GM23338 (cell line): ENCODE results near the gene LATS2. TPM values are rescaled to one million over a fixed set of nuclear protein-coding genes. Genes with fewer than 3 reads are reported as not detected.

ENCODE experiments used
- ATAC-seq: fragments of 200-7000 bp; cut with Tn5 transposase; 3 replicates; pipeline ENCODE4 v1.9.1; 2020
- DNase-seq: peaks from one replicate; pipeline ENCODE4 v3.0.0-alpha.2; 2015; ENCODE audit warnings: low spot score
- H2AFZ ChIP-seq: fragments of 200-600 bp; sonication (generic); 2 replicates; pipeline ENCODE4 v1.8.0; 2016; ENCODE audit warnings: antibody characterized with exemption, mild to moderate bottlenecking, moderate library complexity
- H3F3A ChIP-seq: fragments of 200-600 bp; sonication (generic); replicated peaks from 2 replicates; pipeline ENCODE4 v1.8.0; 2017; ENCODE audit warnings: antibody characterized with exemption, mixed run types, low read depth
- H3K27ac ChIP-seq: fragments of 200-600 bp; sonication (generic); 2 replicates; pipeline ENCODE4 v1.6.1; 2016; ENCODE audit warnings: low read depth
- H3K27me3 ChIP-seq: fragments of 200-600 bp; sonication (generic); 2 replicates; pipeline ENCODE4 v1.8.0; 2016; ENCODE audit warnings: mild to moderate bottlenecking, mixed run types, moderate library complexity; ENCODE audit not compliant: insufficient read depth
- H3K36me3 ChIP-seq: fragments of 200-600 bp; sonication (generic); 2 replicates; pipeline ENCODE4 v1.8.0; 2016; ENCODE audit warnings: mild to moderate bottlenecking; ENCODE audit not compliant: insufficient read depth
- H3K4me1 ChIP-seq: fragments of 200-600 bp; sonication (generic); 2 replicates; pipeline ENCODE4 v1.8.0; 2016; ENCODE audit warnings: mild to moderate bottlenecking, moderate library complexity; ENCODE audit not compliant: insufficient read depth
- H3K4me2 ChIP-seq: fragments of 200-600 bp; sonication (generic); 2 replicates; pipeline ENCODE4 v1.7.1; 2017; ENCODE audit warnings: mixed run types
- H3K4me3 ChIP-seq: fragments of 200-600 bp; sonication (generic); 2 replicates; pipeline ENCODE4 v1.6.1; 2016; ENCODE audit warnings: mixed run types
- H3K79me2 ChIP-seq: fragments of 200-600 bp; sonication (generic); replicated peaks from 2 replicates; pipeline ENCODE4 v1.8.0; 2017; ENCODE audit warnings: mild to moderate bottlenecking; ENCODE audit not compliant: insufficient read depth
- H3K9me2 ChIP-seq: fragments of 200-600 bp; sonication (generic); 2 replicates; pipeline ENCODE4 v1.8.0; 2017; ENCODE audit not compliant: insufficient read depth
- H4K20me1 ChIP-seq: fragments of 200-600 bp; sonication (generic); replicated peaks from 2 replicates; pipeline ENCODE4 v1.8.0; 2017; ENCODE audit warnings: mild to moderate bottlenecking; ENCODE audit not compliant: insufficient read depth
- H3K27ac Mint-ChIP-seq: 2 replicates; pipeline ENCODE4 v1.8.0; 2020; ENCODE audit warnings: inconsistent platforms, mild to moderate bottlenecking, moderate library complexity, mixed read lengths
- H3K27me3 Mint-ChIP-seq: 3 replicates; pipeline ENCODE4 v1.8.0; 2022; ENCODE audit warnings: low read depth, mild to moderate bottlenecking, moderate library complexity, mixed read lengths, inconsistent platforms; ENCODE audit not compliant: insufficient read depth, poor library complexity
- H3K36me3 Mint-ChIP-seq: 3 replicates; pipeline ENCODE4 v1.8.0; 2021; ENCODE audit warnings: low read depth, mild to moderate bottlenecking, inconsistent platforms, moderate library complexity, mixed read lengths
- H3K4me1 Mint-ChIP-seq: 3 replicates; pipeline ENCODE4 v1.8.0; 2020; ENCODE audit warnings: mild to moderate bottlenecking, inconsistent platforms, mixed read lengths
- H3K4me3 Mint-ChIP-seq: 3 replicates; pipeline ENCODE4 v1.8.0; 2021; ENCODE audit warnings: moderate library complexity, mild to moderate bottlenecking, inconsistent platforms, mixed read lengths
- H3K9me3 Mint-ChIP-seq: 3 replicates; pipeline ENCODE4 v1.8.0; 2020; ENCODE audit warnings: moderate library complexity, mild to moderate bottlenecking, inconsistent platforms, mixed read lengths
- CREB1 ChIP-seq: fragments of 250-450 bp; sonication (Bioruptor Pico); IDR thresholded peaks from 2 replicates; pipeline ENCODE4 v1.5.0; 2020; ENCODE audit warnings: low read depth, mild to moderate bottlenecking, moderate library complexity
- EZH2 ChIP-seq: fragments of 200-600 bp; sonication (generic); IDR thresholded peaks from one replicate; pipeline ENCODE4 v1.8.0; 2017; ENCODE audit warnings: antibody characterized with exemption, mild to moderate bottlenecking, low read depth; ENCODE audit not compliant: unreplicated experiment
- POLR2AphosphoS5 ChIP-seq: IDR thresholded peaks from 2 replicates; pipeline ENCODE4 v1.6.1; 2016; ENCODE audit warnings: antibody characterized with exemption, low read depth
- ZNF114 ChIP-seq: fragments of 250-450 bp; sonication (Bioruptor Pico); IDR thresholded peaks from 2 replicates; pipeline ENCODE4 v1.5.0; 2020; ENCODE audit warnings: mild to moderate bottlenecking, moderate library complexity
- polyA plus RNA-seq: library from polyadenylated mRNA; unstranded; fragments of >200 nt; fragmentation: Nextera tagmentation; extraction: Ambion mirVana; gene quantifications from 2 replicates; pipeline ENCODE4 v1.2.1, GENCODE V29; 2016
- total RNA-seq: library from RNA; depleted of rRNA; stranded (reverse); fragments of >200 nt; shearing (Covaris generic); gene quantifications from 2 replicates; pipeline ENCODE4 v1.2.3, GENCODE V29; 2014
- TF ChIP-seq, protein P1 (sequence below): fragments of 250-450 bp; sonication (Bioruptor Pico); IDR thresholded peaks from 2 replicates; pipeline ENCODE4 v1.5.0; 2020; ENCODE audit warnings: mild to moderate bottlenecking, moderate library complexity
- TF ChIP-seq, protein P2 (sequence below), 2 experiments: fragments of 200-600 bp in 1 of 2; sonication (generic) in 1 of 2; conservative IDR thresholded peaks; 2 replicates each; pipeline versions ENCODE4 v1.5.1 to v1.6.1; 2016 to 2017; ENCODE audit warnings: antibody characterized with exemption in 2 of 2, low read depth in 2 of 2, mild to moderate bottlenecking in 2 of 2, moderate library complexity in 1 of 2
- TF ChIP-seq, protein P3 (sequence below): IDR thresholded peaks from one replicate; pipeline ENCODE4 v1.6.1; 2018; ENCODE audit warnings: antibody characterized with exemption; ENCODE audit not compliant: unreplicated experiment

LATS2 gene
- total and polyA plus RNA-seq, 2 experiments from 2014 or later, result 10.5 to 25.4 TPM

DNA sequence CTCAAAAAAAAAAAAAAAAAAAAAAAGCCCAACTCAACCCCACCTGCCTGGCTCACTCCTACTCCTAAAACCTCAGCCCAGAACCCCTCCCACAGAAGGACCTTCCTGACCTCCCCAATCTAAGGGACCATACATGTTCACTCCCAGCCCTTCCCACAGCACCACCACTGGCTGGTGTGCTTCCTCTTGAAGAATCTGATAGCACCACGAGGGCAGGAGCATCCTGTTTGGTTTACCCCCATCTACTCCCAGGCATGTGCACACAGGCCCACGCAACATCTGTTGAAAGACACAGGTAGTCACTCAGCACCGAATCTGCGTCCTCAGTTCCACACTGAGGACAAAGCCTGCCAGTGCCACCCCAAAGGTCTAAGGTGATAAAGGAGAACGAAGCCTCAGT is 8.2 kb downstream of the LATS2 start:
- Histone ChIP-seq H3K79me2 (peaks cover 100% of the 10 kb centered on the region), H3F3A (0 out of 2 replicates have a peak, but pooled peaks cover 5% of the 10 kb centered on the region), H3K4me2 (no peak overlapping the region), H3K36me3 (0 out of 2 replicates have a peak, but pooled peaks cover 4% of the 10 kb centered on the region), H3K9me2 (no peaks in the 10 kb centered on the region), H3K4me3 (no peak overlapping the region), H4K20me1 (peaks cover 63% of the 10 kb centered on the region), H3K27ac (no peak overlapping the region), H3K4me1 (peaks cover 54% of the 10 kb centered on the region), H3K27me3 (no peaks in the 10 kb centered on the region), H2AFZ (no peak overlapping the region)
- H3K4me1 Mint-ChIP-seq, result peaks cover 68% of the 10 kb centered on the region
- H3K36me3 Mint-ChIP-seq, result peaks cover 17% of the 10 kb centered on the region; the same call in 1 of the 3 replicates
- ATAC-seq (no peak), DNase-seq (no peak)
- TF ChIP-seq POLR2AphosphoS5 (no peak), EZH2 (no peak)
- H3K27me3 Mint-ChIP-seq, result peaks cover 12% of the 10 kb centered on the region
- no peaks in the 10 kb centered on the region for H3K9me3 Mint-ChIP-seq
- no peak overlapping the region for H3K4me3 Mint-ChIP-seq
- H3K27ac Mint-ChIP-seq, result peak overlapping the region; percentile 10; the same call in 1 of the 2 replicates

DNA sequence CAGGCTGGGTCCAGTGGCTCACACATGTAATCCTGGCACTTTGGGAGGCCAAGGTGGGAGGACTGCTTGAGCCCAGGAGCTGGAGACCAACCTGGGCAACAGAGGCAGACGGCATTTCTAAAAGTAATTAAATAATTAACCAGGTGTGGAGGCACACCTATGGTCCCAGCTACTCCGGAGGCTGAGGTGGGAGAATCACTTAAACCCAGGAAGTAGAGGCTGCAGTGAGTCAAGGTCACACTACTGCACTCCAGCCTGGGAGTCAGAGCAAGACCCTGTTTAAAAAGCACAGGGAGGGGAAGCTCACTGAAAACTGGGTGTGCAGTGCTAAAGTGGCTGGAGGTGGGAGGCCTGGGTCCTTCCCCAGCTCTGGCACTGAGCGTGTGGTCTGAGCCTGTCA is 9.7 kb downstream of the LATS2 start:
- Histone ChIP-seq H3K27me3 (no peaks in the 10 kb centered on the region), H3K36me3 (0 out of 2 replicates have a peak, but pooled peaks cover 4% of the 10 kb centered on the region), H3K79me2 (peaks cover 100% of the 10 kb centered on the region), H3K27ac (no peak overlapping the region), H3K4me3 (no peak overlapping the region), H3K4me2 (no peak overlapping the region), H3K4me1 (peaks cover 50% of the 10 kb centered on the region), H4K20me1 (peaks cover 78% of the 10 kb centered on the region), H2AFZ (no peak overlapping the region), H3F3A (0 out of 2 replicates have a peak, but pooled peaks cover 5% of the 10 kb centered on the region), H3K9me2 (no peaks in the 10 kb centered on the region)
- Mint-ChIP-seq H3K27me3 (peaks cover 12% of the 10 kb centered on the region), H3K4me3 (no peak overlapping the region), H3K36me3 (peaks cover 20% of the 10 kb centered on the region; the same call in 2 of the 3 replicates), H3K9me3 (no peaks in the 10 kb centered on the region), H3K27ac (no peak overlapping the region), H3K4me1 (peaks cover 60% of the 10 kb centered on the region)
- DNase-seq (no peak), ATAC-seq (no peak)
- TF ChIP-seq ZNF114 (CRISPR knock-in tag) (no peak), CREB1 (CRISPR knock-in tag) (no peak), EZH2 (no peak)
- TF ChIP-seq, protein P1, sequence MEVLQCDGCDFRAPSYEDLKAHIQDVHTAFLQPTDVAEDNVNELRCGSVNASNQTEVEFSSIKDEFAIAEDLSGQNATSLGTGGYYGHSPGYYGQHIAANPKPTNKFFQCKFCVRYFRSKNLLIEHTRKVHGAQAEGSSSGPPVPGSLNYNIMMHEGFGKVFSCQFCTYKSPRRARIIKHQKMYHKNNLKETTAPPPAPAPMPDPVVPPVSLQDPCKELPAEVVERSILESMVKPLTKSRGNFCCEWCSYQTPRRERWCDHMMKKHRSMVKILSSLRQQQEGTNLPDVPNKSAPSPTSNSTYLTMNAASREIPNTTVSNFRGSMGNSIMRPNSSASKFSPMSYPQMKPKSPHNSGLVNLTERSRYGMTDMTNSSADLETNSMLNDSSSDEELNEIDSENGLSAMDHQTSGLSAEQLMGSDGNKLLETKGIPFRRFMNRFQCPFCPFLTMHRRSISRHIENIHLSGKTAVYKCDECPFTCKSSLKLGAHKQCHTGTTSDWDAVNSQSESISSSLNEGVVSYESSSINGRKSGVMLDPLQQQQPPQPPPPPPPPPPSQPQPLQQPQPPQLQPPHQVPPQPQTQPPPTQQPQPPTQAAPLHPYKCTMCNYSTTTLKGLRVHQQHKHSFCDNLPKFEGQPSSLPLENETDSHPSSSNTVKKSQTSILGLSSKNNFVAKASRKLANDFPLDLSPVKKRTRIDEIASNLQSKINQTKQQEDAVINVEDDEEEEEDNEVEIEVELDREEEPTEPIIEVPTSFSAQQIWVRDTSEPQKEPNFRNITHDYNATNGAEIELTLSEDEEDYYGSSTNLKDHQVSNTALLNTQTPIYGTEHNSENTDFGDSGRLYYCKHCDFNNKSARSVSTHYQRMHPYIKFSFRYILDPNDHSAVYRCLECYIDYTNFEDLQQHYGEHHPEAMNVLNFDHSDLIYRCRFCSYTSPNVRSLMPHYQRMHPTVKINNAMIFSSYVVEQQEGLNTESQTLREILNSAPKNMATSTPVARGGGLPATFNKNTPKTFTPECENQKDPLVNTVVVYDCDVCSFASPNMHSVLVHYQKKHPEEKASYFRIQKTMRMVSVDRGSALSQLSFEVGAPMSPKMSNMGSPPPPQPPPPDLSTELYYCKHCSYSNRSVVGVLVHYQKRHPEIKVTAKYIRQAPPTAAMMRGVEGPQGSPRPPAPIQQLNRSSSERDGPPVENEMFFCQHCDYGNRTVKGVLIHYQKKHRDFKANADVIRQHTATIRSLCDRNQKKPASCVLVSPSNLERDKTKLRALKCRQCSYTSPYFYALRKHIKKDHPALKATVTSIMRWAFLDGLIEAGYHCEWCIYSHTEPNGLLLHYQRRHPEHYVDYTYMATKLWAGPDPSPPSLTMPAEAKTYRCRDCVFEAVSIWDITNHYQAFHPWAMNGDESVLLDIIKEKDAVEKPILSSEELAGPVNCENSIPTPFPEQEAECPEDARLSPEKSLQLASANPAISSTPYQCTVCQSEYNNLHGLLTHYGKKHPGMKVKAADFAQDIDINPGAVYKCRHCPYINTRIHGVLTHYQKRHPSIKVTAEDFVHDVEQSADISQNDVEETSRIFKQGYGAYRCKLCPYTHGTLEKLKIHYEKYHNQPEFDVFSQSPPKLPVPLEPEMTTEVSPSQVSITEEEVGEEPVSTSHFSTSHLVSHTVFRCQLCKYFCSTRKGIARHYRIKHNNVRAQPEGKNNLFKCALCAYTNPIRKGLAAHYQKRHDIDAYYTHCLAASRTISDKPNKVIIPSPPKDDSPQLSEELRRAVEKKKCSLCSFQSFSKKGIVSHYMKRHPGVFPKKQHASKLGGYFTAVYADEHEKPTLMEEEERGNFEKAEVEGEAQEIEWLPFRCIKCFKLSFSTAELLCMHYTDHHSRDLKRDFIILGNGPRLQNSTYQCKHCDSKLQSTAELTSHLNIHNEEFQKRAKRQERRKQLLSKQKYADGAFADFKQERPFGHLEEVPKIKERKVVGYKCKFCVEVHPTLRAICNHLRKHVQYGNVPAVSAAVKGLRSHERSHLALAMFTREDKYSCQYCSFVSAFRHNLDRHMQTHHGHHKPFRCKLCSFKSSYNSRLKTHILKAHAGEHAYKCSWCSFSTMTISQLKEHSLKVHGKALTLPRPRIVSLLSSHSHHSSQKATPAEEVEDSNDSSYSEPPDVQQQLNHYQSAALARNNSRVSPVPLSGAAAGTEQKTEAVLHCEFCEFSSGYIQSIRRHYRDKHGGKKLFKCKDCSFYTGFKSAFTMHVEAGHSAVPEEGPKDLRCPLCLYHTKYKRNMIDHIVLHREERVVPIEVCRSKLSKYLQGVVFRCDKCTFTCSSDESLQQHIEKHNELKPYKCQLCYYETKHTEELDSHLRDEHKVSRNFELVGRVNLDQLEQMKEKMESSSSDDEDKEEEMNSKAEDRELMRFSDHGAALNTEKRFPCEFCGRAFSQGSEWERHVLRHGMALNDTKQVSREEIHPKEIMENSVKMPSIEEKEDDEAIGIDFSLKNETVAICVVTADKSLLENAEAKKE, result no peak
- TF ChIP-seq, protein P2, sequence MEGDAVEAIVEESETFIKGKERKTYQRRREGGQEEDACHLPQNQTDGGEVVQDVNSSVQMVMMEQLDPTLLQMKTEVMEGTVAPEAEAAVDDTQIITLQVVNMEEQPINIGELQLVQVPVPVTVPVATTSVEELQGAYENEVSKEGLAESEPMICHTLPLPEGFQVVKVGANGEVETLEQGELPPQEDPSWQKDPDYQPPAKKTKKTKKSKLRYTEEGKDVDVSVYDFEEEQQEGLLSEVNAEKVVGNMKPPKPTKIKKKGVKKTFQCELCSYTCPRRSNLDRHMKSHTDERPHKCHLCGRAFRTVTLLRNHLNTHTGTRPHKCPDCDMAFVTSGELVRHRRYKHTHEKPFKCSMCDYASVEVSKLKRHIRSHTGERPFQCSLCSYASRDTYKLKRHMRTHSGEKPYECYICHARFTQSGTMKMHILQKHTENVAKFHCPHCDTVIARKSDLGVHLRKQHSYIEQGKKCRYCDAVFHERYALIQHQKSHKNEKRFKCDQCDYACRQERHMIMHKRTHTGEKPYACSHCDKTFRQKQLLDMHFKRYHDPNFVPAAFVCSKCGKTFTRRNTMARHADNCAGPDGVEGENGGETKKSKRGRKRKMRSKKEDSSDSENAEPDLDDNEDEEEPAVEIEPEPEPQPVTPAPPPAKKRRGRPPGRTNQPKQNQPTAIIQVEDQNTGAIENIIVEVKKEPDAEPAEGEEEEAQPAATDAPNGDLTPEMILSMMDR (conservative IDR thresholded peaks at IDR 0.05; ENCODE audit: low read depth in 2 of 2), result no peak
- TF ChIP-seq, protein P3, sequence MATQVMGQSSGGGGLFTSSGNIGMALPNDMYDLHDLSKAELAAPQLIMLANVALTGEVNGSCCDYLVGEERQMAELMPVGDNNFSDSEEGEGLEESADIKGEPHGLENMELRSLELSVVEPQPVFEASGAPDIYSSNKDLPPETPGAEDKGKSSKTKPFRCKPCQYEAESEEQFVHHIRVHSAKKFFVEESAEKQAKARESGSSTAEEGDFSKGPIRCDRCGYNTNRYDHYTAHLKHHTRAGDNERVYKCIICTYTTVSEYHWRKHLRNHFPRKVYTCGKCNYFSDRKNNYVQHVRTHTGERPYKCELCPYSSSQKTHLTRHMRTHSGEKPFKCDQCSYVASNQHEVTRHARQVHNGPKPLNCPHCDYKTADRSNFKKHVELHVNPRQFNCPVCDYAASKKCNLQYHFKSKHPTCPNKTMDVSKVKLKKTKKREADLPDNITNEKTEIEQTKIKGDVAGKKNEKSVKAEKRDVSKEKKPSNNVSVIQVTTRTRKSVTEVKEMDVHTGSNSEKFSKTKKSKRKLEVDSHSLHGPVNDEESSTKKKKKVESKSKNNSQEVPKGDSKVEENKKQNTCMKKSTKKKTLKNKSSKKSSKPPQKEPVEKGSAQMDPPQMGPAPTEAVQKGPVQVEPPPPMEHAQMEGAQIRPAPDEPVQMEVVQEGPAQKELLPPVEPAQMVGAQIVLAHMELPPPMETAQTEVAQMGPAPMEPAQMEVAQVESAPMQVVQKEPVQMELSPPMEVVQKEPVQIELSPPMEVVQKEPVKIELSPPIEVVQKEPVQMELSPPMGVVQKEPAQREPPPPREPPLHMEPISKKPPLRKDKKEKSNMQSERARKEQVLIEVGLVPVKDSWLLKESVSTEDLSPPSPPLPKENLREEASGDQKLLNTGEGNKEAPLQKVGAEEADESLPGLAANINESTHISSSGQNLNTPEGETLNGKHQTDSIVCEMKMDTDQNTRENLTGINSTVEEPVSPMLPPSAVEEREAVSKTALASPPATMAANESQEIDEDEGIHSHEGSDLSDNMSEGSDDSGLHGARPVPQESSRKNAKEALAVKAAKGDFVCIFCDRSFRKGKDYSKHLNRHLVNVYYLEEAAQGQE, result no peak
